Measurements from ENCODE around the gene PAX7. TPM values are rescaled to one million over a fixed set of nuclear protein-coding genes. Genes with fewer than 3 reads are reported as not detected.

Gene PAX7
- total RNA-seq, 4 donors from 2014 or later: not detected

DNA sequence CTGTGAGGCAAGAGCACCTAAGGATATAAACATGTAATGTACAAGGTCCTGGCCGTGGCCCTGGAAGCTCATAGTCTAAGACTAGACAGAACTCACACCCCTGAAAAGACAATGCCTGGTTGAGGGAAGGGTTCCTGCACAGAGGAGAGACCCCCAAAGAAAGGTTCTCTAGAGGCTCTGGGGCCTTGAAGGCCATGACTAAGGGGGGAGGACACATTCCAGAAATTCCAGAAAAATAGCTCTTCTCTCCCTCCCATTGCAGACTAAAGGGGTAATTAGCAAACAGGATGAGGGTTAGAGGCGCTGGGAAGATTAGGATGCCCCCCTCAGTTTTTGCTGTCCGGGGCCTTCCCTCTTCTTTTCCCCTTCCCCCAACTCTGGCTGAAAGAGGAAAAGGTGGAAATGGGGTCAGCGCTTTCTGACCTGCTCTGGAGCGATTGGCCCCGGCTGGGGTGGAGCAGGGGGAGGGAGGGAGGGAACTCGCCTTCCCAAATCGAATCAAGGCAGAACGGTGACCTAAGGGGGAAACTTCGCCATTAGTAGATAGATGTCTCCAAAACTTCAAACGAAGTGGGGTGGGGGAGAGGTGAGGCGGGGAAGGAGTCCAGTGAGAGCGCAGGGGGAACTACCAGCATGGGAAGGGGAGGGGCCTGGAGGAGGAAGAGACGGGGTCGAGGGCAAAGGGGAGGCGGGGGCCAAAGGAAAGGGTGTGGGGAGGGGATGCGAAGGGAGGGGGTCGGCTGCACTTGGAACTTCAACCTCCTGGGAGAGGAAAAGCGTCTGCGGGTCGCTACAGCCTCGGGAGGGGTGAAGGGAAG is 11.8 kb downstream of the PAX7 start:
- H3K4me3 ChIP-seq: no peak overlapping the region
- TF ChIP-seq CTCF (IDR thresholded peaks at IDR 0.05): no peak
- TF ChIP-seq POLR2A (IDR thresholded peaks at IDR 0.05): no peak
- no peak for TF ChIP-seq EP300 (IDR thresholded peaks at IDR 0.05)
- 3 to 4% methylated on average over 22 of the region's 22 CpGs for WGBS, 2 donors
- H3K27ac ChIP-seq: no peak overlapping the region
- H3K27me3 ChIP-seq: peaks cover 7 to 100% of the 10 kb centered on the region in 2 donors
- H3K9me3 ChIP-seq: no peaks in the 10 kb centered on the region
- no peaks in the 10 kb centered on the region for H3K36me3 ChIP-seq
- peaks cover 0 to 66% (median 3%) of the 10 kb centered on the region in 4 donors for H3K4me1 ChIP-seq
- no peak for DNase-seq (ENCODE audit: low spot score in 2 of 2)

- no peak overlapping the region for H3K4me3 ChIP-seq
- H3K27me3 ChIP-seq: peaks cover 6 to 100% of the 10 kb centered on the region in 2 donors
- H3K36me3 ChIP-seq: no peaks in the 10 kb centered on the region
- H3K27ac ChIP-seq: no peak overlapping the region
- H3K9me3 ChIP-seq: no peaks in the 10 kb centered on the region
- DNase-seq (ENCODE audit: low spot score in 2 of 2): no peak
- TF ChIP-seq EP300 (IDR thresholded peaks at IDR 0.05) (no peak), POLR2A (IDR thresholded peaks at IDR 0.05) (no peak), CTCF (IDR thresholded peaks at IDR 0.05) (no peak)
- H3K4me1 ChIP-seq: peaks cover 0 to 62% (median 3%) of the 10 kb centered on the region in 4 donors
- WGBS, 2 donors: 1% methylated on average over 73 of the region's 73 CpGs
Measured at GRCh38 chr1:18643154-18644012, 12.7 kb downstream of the PAX7 start.

- Histone ChIP-seq H3K27me3 (peaks cover 4 to 100% of the 10 kb centered on the region in 2 donors), H3K36me3 (no peaks in the 10 kb centered on the region), H3K27ac (no peak overlapping the region), H3K4me1 (peaks cover 0 to 62% (median 3%) of the 10 kb centered on the region in 4 donors), H3K4me3 (no peak overlapping the region), H3K9me3 (no peaks in the 10 kb centered on the region)
- TF ChIP-seq POLR2A (IDR thresholded peaks at IDR 0.05) (no peak), EP300 (IDR thresholded peaks at IDR 0.05) (no peak), CTCF (IDR thresholded peaks at IDR 0.05) (no peak)
- DNase-seq (ENCODE audit: low spot score in 2 of 2): no peak
- WGBS, 2 donors: 3 to 6% methylated on average over 15 to 22 of the region's 22 CpGs
Measured at GRCh38 chr1:18644013-18644399, 13.4 kb downstream of the PAX7 start.

DNA sequence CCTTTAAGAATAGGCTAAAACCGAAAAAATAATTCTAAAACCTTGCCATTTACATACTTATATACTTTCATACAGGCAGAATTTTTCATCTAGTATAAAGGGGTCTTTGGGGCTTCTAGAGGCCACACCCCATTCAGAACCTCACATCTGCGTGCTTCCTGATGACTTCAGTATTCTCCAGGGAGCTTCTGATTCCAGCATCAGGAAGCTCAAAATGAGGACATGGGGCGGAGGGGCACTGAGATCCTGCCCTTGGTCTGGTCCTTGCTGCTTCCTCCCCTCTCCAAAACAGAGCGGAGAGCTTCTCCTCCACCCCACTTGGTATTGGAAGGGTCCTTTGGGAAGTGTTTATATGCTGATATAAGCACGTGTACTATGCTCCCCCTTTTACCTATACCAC is 13.8 kb downstream of the PAX7 start:
- DNase-seq (ENCODE audit: low spot score in 2 of 2): no peak
- peaks cover 4 to 100% of the 10 kb centered on the region in 2 donors for H3K27me3 ChIP-seq
- WGBS, 2 donors: 4 to 7% methylated on average over 5 of the region's 5 CpGs

More for the DNA sequence above, 13.8 kb downstream of the PAX7 start:
- H3K9me3 ChIP-seq: no peaks in the 10 kb centered on the region
- TF ChIP-seq POLR2A (IDR thresholded peaks at IDR 0.05): no peak
- no peak for TF ChIP-seq EP300 (IDR thresholded peaks at IDR 0.05)
- no peak for TF ChIP-seq CTCF (IDR thresholded peaks at IDR 0.05)
- H3K4me1 ChIP-seq: peaks cover 0 to 62% (median 3%) of the 10 kb centered on the region in 4 donors
- no peak overlapping the region for H3K4me3 ChIP-seq
- no peak overlapping the region for H3K27ac ChIP-seq
- no peaks in the 10 kb centered on the region for H3K36me3 ChIP-seq
